ENCODE measurements around the gene IP6K3.

IP6K3 gene

DNA sequence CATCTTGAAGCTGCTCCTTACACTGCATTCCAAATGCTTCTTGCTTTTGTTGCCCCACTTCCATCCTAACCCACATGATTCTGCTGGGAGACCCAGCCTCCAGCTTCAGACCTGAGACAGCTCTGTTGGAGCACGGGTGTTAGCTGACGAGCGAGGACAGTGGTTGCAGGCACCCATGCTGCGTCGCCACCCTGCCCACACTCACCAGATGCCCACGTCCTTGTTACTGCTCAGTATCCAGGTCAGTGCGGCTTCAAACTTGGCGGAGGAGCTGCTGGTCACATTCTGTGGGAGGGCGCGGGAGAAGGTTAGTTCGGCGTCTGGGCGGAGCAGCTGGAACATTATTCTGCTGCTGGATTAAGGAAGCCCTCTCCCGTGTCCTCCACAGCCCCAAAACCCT, 33.2 kb upstream of the IP6K3 start:
- H2AFZ ChIP-seq (ENCODE audit: low read depth) = no peak overlapping the region
- no peak overlapping the region for H3K4me2 ChIP-seq
- no peaks in the 10 kb centered on the region for H3K27me3 ChIP-seq (ENCODE audit: insufficient read depth, low read depth)
- TF ChIP-seq, protein P1, sequence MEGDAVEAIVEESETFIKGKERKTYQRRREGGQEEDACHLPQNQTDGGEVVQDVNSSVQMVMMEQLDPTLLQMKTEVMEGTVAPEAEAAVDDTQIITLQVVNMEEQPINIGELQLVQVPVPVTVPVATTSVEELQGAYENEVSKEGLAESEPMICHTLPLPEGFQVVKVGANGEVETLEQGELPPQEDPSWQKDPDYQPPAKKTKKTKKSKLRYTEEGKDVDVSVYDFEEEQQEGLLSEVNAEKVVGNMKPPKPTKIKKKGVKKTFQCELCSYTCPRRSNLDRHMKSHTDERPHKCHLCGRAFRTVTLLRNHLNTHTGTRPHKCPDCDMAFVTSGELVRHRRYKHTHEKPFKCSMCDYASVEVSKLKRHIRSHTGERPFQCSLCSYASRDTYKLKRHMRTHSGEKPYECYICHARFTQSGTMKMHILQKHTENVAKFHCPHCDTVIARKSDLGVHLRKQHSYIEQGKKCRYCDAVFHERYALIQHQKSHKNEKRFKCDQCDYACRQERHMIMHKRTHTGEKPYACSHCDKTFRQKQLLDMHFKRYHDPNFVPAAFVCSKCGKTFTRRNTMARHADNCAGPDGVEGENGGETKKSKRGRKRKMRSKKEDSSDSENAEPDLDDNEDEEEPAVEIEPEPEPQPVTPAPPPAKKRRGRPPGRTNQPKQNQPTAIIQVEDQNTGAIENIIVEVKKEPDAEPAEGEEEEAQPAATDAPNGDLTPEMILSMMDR (conservative IDR thresholded peaks at IDR 0.05; ENCODE audit: low read depth, low read length) = no peak
- H3K27ac ChIP-seq = no peak overlapping the region
- no peaks in the 10 kb centered on the region for H3K4me1 ChIP-seq (ENCODE audit: low read depth, poor library complexity, severe bottlenecking)
- no peak overlapping the region for H3K4me3 ChIP-seq (IDR thresholded peaks at IDR 0.05; ENCODE audit: insufficient read depth, low read depth, low read length)
- H3K36me3 ChIP-seq (ENCODE audit: insufficient read depth) = no peaks in the 10 kb centered on the region
- no peaks in the 10 kb centered on the region for H4K20me1 ChIP-seq (ENCODE audit: insufficient read depth)
- no peak overlapping the region for H3K9ac ChIP-seq
- H3K79me2 ChIP-seq (ENCODE audit: insufficient read depth, low read depth) = no peaks in the 10 kb centered on the region

DNA sequence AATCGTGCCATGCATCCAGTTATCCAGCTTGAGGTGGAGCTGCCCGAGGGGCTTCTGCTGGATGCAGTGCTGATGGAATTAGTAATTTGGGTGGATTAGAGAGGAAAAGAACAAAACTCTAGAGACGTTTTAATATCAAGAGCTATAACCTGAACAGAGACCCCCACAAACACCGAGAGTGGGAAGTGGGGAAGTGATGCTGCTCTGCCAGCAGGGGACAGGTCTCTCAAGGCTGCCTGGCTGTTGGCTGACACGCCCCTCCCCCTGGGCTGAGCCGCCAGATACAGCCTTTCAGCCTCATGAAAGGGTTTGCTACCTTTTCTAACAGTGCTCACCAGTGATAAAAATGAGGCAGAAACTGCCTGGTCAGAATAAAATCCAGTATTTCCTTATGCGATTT, 32.6 kb upstream of the IP6K3 start:
- Histone ChIP-seq H3K4me2 (no peak overlapping the region), H3K4me1 (ENCODE audit: low read depth, poor library complexity, severe bottlenecking) (no peaks in the 10 kb centered on the region), H2AFZ (ENCODE audit: low read depth) (no peak overlapping the region), H4K20me1 (ENCODE audit: insufficient read depth) (no peaks in the 10 kb centered on the region), H3K27ac (no peak overlapping the region), H3K79me2 (ENCODE audit: insufficient read depth, low read depth) (no peaks in the 10 kb centered on the region), H3K9ac (no peak overlapping the region), H3K4me3 (IDR thresholded peaks at IDR 0.05; ENCODE audit: insufficient read depth, low read depth, low read length) (no peak overlapping the region), H3K36me3 (ENCODE audit: insufficient read depth) (no peaks in the 10 kb centered on the region), H3K27me3 (ENCODE audit: insufficient read depth, low read depth) (no peaks in the 10 kb centered on the region)
- TF ChIP-seq, protein P1 (conservative IDR thresholded peaks at IDR 0.05; ENCODE audit: low read depth, low read length) = no peak

DNA sequence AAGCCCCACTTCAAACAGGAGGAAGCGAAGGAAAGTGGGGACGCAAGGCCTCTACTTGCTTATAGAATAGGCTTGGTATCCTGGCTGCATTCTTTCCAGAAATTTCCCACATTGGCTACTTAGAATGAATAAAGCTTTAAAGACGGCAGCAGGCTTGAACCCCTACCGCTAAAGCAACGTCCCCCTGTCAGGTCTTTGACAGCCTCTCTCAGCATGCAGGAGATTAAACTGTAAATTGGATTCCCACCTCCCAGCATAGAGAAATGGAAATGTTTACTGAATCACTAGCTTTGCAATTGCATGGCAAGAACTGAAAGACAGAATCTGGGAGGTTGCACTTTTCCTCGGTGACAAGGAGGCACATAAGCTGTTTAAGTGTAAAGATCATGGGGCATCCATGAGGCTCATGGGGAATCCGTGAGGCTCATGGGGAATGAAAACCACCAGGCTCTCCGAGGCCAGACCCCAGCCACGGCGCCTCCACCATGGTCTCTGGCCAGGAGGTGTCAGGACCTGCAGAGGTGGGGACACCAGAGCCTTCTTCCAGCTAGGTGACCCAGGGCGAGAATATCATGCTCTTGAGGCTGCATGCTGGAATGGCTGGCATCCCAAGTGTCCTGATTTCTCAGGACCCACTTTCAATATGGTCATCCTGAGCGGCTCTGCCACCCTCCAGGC, 31.9 kb upstream of the IP6K3 start:
- no peak overlapping the region for H3K4me2 ChIP-seq
- no peaks in the 10 kb centered on the region for H3K4me1 ChIP-seq (ENCODE audit: low read depth, poor library complexity, severe bottlenecking)
- H3K79me2 ChIP-seq (ENCODE audit: insufficient read depth, low read depth) = no peaks in the 10 kb centered on the region
- H3K4me3 ChIP-seq (IDR thresholded peaks at IDR 0.05; ENCODE audit: insufficient read depth, low read depth, low read length) = no peak overlapping the region
- no peaks in the 10 kb centered on the region for H3K36me3 ChIP-seq (ENCODE audit: insufficient read depth)
- H3K9ac ChIP-seq = no peak overlapping the region
- no peaks in the 10 kb centered on the region for H3K27me3 ChIP-seq (ENCODE audit: insufficient read depth, low read depth)
- H3K27ac ChIP-seq = no peak overlapping the region
- no peaks in the 10 kb centered on the region for H4K20me1 ChIP-seq (ENCODE audit: insufficient read depth)
- no peak overlapping the region for H2AFZ ChIP-seq (ENCODE audit: low read depth)
- TF ChIP-seq, protein P1 (conservative IDR thresholded peaks at IDR 0.05; ENCODE audit: low read depth, low read length) = no peak

DNA sequence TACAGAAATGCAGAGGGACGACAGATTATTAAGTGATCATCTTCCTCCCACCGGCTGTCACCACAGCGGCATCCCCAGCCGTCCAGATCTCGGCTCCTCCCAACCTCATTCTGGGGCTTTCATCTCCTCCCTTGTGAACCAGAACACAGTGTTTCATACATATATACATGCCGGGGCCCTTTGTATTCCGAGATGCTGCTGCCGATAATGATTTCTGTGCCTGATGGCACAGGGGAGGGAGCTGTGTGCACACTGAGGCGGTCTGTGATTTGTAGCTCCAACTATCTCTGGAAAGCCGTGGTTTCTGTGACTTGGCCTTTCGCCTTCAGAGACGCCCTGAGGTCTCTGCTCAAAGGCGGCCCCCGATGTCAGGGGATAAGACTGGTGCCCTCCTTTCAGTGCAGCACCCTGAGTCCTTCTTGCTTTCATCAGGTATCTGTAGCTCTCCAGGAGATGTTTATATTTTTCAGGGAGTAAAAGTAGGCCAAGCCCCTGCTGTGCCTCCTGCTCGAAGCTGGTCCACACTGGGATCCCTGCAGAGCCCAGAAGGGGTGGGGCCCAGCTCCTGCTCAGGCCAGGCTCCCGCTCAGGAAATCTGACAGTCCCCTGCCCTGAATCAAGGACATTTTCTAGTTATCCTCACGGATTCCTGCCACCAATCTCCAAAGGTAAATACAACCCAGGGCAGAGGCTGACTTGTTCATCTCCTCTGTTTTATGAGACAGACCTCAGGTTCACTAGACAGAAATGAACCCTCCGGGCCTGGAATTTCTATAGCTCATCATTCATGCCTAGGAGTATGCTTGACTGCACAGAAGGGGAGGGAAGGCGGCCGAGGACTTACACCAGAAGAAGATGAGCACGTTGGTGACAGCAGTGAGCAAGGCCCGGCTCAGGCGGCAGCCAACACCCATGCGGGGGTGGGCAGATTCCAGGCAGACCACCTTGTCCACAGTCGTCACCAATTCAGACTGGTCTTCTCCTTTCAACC, 31.0 kb upstream of the IP6K3 start:
- Histone ChIP-seq H3K79me2 (ENCODE audit: insufficient read depth, low read depth) (no peaks in the 10 kb centered on the region), H2AFZ (ENCODE audit: low read depth) (no peak overlapping the region), H3K4me1 (ENCODE audit: low read depth, poor library complexity, severe bottlenecking) (no peaks in the 10 kb centered on the region), H4K20me1 (ENCODE audit: insufficient read depth) (no peaks in the 10 kb centered on the region), H3K27ac (no peak overlapping the region), H3K36me3 (ENCODE audit: insufficient read depth) (no peaks in the 10 kb centered on the region), H3K4me3 (IDR thresholded peaks at IDR 0.05; ENCODE audit: insufficient read depth, low read depth, low read length) (no peak overlapping the region), H3K4me2 (no peak overlapping the region), H3K9ac (no peak overlapping the region), H3K27me3 (ENCODE audit: insufficient read depth, low read depth) (no peaks in the 10 kb centered on the region)
- TF ChIP-seq, protein P1 (conservative IDR thresholded peaks at IDR 0.05; ENCODE audit: low read depth, low read length) = no peak
